ENCODE measurements around the gene IL10RA.

DNA sequence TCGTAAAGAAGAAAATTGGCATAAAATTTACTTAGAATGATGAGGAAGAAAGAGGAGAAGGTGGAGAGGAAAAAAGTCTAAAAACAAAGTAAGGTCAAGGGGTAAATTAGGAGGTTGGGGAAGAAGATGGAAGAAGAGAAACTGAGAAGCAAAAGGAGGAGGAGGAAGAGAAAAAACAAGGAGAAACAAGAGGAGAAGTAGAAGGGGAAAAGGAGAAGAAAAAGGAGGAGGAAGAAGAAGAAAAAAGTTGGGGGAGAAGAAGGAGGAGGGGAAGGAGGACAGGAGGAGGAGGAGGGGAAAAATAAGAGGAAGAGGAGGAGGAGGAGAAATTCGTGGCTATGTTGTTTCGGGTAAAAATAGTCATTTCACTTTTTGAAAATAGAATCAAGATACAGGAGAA is 42.4 kb downstream of the IL10RA start:
- no peak for TF ChIP-seq EZH2phosphoT487 (IDR thresholded peaks at IDR 0.05; ENCODE audit: borderline replicate concordance, low read depth, low read length)
- TF ChIP-seq, protein P1, sequence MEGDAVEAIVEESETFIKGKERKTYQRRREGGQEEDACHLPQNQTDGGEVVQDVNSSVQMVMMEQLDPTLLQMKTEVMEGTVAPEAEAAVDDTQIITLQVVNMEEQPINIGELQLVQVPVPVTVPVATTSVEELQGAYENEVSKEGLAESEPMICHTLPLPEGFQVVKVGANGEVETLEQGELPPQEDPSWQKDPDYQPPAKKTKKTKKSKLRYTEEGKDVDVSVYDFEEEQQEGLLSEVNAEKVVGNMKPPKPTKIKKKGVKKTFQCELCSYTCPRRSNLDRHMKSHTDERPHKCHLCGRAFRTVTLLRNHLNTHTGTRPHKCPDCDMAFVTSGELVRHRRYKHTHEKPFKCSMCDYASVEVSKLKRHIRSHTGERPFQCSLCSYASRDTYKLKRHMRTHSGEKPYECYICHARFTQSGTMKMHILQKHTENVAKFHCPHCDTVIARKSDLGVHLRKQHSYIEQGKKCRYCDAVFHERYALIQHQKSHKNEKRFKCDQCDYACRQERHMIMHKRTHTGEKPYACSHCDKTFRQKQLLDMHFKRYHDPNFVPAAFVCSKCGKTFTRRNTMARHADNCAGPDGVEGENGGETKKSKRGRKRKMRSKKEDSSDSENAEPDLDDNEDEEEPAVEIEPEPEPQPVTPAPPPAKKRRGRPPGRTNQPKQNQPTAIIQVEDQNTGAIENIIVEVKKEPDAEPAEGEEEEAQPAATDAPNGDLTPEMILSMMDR (conservative IDR thresholded peaks at IDR 0.05; ENCODE audit: low read length) = no peak

Data from OCI-LY7 (cell line).